Omental fat pad (tissue), 4 donors: Measurements from ENCODE around the gene C19orf33. TPM values are rescaled to one million over a fixed set of nuclear protein-coding genes. Genes with fewer than 3 reads are reported as not detected.

ENCODE experiments used
- ATAC-seq: fragments of 150-250 bp; one replicate; pipeline ENCODE4 v1.9.1; 2016; ENCODE audit warnings: mild to moderate bottlenecking, moderate library complexity; ENCODE audit not compliant: low FRiP score
- DNase-seq: peaks from one replicate; pipeline ENCODE4 v3.0.0-alpha.2; 2019; ENCODE audit warnings: low spot score
- CTCF ChIP-seq, 3 donors: fragments of 450-650 bp; IDR thresholded peaks; one replicate each; pipeline ENCODE4 v1.5.1; 2016 to 2017; ENCODE audit warnings: antibody characterized with exemption in 3 of 3, mild to moderate bottlenecking in 3 of 3, moderate library complexity in 2 of 3
- small RNA-seq: library from RNA; depleted of rRNA; stranded (forward); fragments of <200 nt; gene quantifications from one replicate; pipeline ENCODE3, GENCODE V24; 2016
- total RNA-seq, 4 donors: library from RNA; depleted of rRNA; stranded (reverse); fragments of >200 nt; gene quantifications; one replicate each; pipeline ENCODE4 v1.1.0, GENCODE V29; 2016

The C19orf33 gene
- total RNA-seq, 4 donors from 2014 or later = 28.8 to 76.9 (median 47.2) TPM

- no peak for TF ChIP-seq CTCF (IDR thresholded peaks at IDR 0.05)
- DNase-seq (no peak), ATAC-seq (no peak)
These were observed 48.6 kb downstream of the C19orf33 start for GRCh38 chr19:38352611-38353010.

Small RNA genes within 50 kb of the gene (small RNA-seq; reads per million reads assigned to genes)
- not detected for gene RF00019

Other genes starting within 250 kb of the C19orf33 start
- not detected for gene DPF1, start 80.0 kb upstream of the C19orf33 start, total RNA-seq
- gene PPP1R14A, start 47.9 kb upstream of the C19orf33 start, total RNA-seq = 100 to 1,000 TPM in 2 of 4 donors, 10 to 100 TPM in 2; 61.8 to 258 (median 118) TPM
- gene SPINT2, start 39.7 kb upstream of the C19orf33 start, total RNA-seq = 10 to 100 TPM; 14.3 to 30.6 (median 24.0) TPM
- 10 to 100 TPM; 26.2 to 52.8 (median 31.4) TPM for gene YIF1B, start 11.7 kb downstream of the C19orf33 start, total RNA-seq
- gene KCNK6, start 15.6 kb downstream of the C19orf33 start, total RNA-seq = 10 to 100 TPM in 1 of 4 donors, 1 to 10 TPM in 3; 4.1 to 11.4 (median 7.2) TPM
- gene CATSPERG, start 31.6 kb downstream of the C19orf33 start, total RNA-seq = 1 to 10 TPM; 2.8 to 6.6 (median 4.3) TPM
- 100 to 1,000 TPM; 177 to 505 (median 425) TPM for gene PSMD8, start 70.3 kb downstream of the C19orf33 start, total RNA-seq
- gene GGN, start 83.8 kb downstream of the C19orf33 start, total RNA-seq = not detected
- under 1 TPM in 3 of 4 donors, not detected in 1; 0.44 to 0.93 (median 0.84) TPM for gene SPRED3, start 84.4 kb downstream of the C19orf33 start, total RNA-seq
- 10 to 100 TPM in 3 of 4 donors, 1 to 10 TPM in 1; 7.4 to 22.7 (median 10.6) TPM for gene FAM98C, start 98.8 kb downstream of the C19orf33 start, total RNA-seq
- 10 to 100 TPM in 2 of 4 donors, 1 to 10 TPM in 2; 5.8 to 27.6 (median 8.9) TPM for gene RASGRP4, start 122.0 kb downstream of the C19orf33 start, total RNA-seq
- gene RYR1, start 129.4 kb downstream of the C19orf33 start, total RNA-seq = 1 to 10 TPM; 1.9 to 3.6 (median 3.3) TPM